ENCODE measurements around the gene PDE10A.

PDE10A gene

GRCh38 chr6:165678904-165679303 is 15.9 kb upstream of the PDE10A start:
- DNase-seq (ENCODE audit: extremely low read depth in 1 of 2, low read depth in 1 of 2): no peak

- DNase-seq (ENCODE audit: extremely low read depth in 1 of 2, low read depth in 1 of 2): no peak
These were observed 15.4 kb upstream of the PDE10A start for GRCh38 chr6:165678429-165678828.

DNA sequence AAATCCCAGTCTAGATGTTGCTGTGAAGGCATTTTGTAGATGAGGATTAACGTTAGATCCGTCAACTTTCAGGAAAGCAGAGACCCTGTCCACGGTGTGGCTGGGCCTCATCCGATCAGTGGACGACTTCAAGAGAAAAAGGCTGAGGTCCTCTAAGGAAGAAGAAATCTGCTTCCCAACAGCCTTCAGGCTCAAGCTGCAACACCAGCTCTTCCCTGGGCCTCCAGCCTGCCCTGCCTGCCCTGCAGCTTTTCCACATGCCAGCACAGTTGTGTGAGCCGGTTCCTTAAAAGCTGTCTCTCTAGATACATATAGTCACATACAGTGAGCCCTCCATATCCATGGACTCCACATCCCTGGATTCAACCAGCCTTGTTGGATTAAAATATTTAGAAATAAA is 14.1 kb upstream of the PDE10A start:
- no peak for DNase-seq (ENCODE audit: extremely low read depth in 1 of 2, low read depth in 1 of 2)

DNA sequence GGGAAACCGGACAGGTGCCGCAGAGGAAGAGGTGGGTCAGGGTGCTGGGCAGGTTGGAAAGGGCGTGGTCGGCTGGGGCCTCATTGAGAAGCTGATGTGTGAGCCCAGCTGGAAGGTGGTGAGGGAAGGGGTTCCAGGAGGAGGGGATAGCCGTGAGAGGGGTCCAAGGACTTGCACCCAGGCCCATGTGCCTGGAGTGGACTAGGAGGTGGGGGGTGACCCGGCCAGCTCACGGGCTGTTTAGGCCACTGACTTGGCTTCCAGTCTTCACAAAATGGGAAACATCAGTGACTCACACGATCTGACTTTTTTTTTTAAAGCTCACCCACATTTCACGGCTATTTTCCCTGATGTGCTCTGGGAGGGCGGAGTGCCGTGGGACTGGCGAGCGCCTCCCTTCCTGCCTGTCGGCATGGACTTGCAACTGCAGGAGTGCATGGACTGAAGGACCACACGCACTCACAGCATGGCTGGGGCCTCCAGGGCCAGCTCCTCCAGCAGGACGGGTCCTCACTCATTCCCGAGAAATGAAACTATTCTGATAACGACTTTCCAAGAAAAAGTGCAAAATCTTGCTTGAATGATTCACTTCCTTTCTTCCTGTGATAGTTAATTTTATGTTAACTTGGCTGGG is 13.5 kb upstream of the PDE10A start:
- no peak for DNase-seq (ENCODE audit: extremely low read depth in 1 of 2, low read depth in 1 of 2)

DNA sequence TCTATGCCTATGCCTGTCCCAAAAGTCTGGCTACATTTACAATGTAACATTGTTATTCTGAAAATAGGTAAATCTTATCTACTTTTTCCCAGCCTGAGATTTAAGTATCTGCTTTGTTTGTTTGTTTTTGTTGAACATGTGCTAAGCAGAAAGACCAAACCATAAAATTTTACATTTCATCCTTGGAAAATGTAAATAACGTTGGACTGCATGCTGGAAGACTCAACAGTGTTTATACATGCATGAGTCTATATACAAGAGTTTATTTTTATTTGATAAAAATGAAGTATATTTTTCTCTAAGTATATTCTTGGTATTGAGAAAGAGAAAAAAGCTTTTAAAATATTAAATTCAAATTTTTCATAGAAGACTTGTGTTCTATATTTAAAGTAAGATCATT is 12.1 kb upstream of the PDE10A start:
- no peak for DNase-seq (ENCODE audit: extremely low read depth in 1 of 2, low read depth in 1 of 2)

DNA sequence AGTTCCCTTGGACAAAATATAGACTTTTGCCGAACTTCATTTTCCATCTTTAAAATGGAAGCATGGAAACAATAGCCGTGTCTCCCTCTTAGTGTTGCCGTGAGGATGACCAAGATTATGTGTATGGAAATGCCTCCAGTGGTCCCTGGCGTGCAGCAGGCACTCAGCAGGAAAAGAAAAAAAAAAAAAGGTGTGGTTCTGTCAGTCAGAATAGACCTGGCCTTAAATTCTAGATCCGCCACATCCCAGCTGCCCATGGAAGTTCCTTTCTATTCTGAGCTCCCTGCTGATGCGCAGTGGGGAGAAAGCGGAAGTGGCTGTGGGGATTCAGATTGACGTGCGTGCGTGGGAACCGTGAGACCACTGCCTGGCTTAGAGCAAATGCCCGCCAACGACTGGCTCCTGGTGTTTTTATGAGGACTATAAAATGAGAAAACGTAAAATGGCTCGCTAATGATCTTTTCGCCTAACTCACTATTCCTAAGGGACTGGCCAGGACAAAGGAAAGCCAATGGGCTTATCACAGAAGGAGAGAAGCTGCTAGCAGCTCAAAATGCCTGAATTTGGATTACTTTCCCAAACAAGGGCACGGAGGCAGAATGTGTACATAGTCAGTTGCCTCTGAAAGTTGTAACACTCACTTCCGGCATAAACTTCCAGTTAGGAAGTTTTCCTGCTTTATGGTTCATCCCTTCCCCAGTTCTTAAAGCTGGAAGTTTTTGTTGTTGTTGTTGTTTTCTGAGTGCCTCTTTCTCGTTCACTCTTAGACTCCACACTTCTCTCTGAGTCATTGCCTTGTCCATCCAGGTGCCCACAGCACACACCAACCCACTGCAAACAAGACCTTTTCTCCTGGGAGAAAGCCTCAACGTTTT is 11.4 kb upstream of the PDE10A start:
- DNase-seq (ENCODE audit: extremely low read depth in 1 of 2, low read depth in 1 of 2): no peak

GRCh38 chr6:165671222-165671768 is 8.3 kb upstream of the PDE10A start:
- no peak for DNase-seq (ENCODE audit: extremely low read depth in 1 of 2, low read depth in 1 of 2)

DNA sequence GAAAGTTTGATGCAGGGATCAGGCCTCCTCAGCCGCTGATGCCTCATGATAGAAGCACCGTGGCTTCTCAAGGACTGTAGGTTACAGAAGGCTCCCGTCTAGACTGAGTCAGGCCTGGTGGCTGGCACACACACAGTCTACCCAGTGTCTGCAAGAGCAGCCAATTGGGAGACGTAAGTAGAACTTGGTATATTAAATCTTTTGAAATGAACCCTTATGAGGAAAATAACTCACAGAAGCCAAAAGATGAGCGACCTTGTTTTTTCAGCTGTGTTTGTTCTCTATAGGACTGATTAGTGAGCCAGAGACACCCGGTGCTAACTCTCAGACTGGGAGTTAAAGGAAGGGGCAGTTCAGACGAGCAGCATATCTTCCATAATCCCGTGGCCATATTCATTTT is 5.9 kb upstream of the PDE10A start:
- DNase-seq (ENCODE audit: extremely low read depth in 1 of 2, low read depth in 1 of 2): no peak

- no peak for DNase-seq (ENCODE audit: extremely low read depth in 1 of 2, low read depth in 1 of 2)
These were observed 2.3 kb upstream of the PDE10A start for GRCh38 chr6:165665384-165665672.

GRCh38 chr6:165664559-165665383 is 1.7 kb upstream of the PDE10A start:
- no peak for DNase-seq (ENCODE audit: extremely low read depth in 1 of 2, low read depth in 1 of 2)

- DNase-seq (ENCODE audit: extremely low read depth in 1 of 2, low read depth in 1 of 2): no peak
These were observed 906 bp upstream of the PDE10A start for GRCh38 chr6:165663736-165664558.

DNA sequence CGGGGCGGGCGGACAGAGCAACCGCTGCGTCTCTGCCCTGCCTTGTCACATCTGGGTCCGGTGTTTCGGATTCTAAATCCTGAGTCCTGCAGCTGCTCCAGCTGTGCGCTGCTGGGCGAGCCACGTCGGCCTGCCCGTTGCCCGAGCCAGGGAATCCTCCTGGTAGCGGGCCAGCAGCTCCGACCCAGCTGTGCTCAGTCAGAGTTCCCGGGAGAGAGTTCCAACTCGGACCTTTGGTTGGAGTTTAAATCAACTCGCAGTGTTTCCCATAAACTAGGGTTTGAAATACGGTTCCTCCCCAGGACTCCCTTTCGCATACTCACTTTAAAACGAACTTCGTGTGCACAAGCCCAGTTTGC is 315 bp upstream of the PDE10A start:
- no peak for DNase-seq (ENCODE audit: extremely low read depth in 1 of 2, low read depth in 1 of 2)

GRCh38 chr6:165662041-165662748 is 846 bp downstream of the PDE10A start:
- no peak for DNase-seq (ENCODE audit: extremely low read depth in 1 of 2, low read depth in 1 of 2)

- DNase-seq (ENCODE audit: extremely low read depth in 1 of 2, low read depth in 1 of 2): no peak
These were observed 1.4 kb downstream of the PDE10A start for GRCh38 chr6:165661664-165662025.

DNA sequence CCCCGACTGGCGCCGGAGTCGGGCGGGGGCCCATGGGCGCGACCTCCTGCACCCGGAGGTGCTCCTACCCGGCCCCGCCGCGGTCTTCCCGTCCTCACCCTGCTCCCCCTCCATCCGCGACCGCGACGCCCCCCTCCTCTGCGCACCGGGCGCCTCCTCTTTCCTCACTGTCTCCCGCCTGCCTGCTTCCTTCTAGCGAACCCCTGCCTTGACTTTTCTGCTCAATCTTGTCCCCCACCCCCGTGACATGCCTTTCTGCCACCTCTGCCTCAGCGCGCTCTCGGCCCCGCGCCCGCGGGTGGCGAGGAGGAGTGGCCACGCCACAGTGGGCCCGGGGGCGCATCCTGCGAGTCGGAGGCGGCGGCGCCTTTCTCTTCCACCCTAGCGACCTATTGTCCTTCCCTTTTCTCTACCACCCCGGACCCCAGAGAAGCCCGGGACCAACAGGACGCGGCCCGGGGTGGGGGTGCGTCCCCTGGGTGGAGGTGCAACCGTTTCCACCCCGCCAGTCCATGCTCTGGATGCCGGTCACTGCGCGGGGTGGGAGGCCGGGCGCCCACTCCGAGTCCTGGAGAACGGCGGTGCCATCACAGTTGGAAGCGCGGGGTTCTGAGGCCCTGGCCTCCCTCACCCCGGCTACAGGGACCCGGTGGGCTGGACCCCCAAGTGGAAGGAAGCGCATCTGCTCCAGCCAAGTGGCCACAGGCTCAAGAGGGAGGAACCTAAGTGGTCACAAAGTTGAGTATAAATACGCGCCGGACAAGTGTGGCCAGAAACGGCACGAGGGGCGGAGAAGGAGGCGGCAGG is 2.0 kb downstream of the PDE10A start:
- no peak for DNase-seq (ENCODE audit: extremely low read depth in 1 of 2, low read depth in 1 of 2)

- DNase-seq (ENCODE audit: extremely low read depth in 1 of 2, low read depth in 1 of 2): no peak
These were observed 2.8 kb downstream of the PDE10A start for GRCh38 chr6:165659945-165660856.

DNA sequence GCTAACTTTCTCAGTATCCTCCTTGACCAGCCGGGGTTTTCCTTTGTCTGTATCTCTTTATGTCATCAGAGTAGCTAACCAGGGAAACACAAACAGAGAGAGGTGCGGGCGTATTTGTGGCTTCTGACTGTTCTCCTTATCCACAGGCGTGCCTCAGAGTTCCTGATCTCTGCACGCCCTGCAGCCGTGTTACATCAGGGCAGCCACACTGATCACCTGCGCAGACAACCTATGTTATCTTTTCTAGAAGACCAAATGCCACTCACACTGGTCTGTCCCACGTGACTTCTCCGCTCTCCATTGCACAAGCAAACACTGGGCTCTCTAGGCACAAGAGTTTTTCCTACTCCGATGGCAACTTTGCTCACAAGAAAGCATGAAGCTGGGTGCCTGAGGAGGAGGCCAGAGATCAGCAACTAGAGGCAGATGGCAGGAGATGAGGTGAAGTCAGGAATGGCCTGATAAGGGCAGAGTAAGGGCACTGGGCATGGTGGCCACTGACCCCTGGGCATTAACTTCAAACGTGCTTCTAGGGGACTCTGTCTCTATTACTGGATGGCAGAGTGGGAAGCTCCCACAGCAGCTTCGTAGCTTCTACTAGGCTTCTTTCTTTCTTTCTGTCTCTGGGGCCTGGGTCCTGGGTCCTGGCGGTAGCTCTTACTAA is 4.5 kb downstream of the PDE10A start:
- DNase-seq (ENCODE audit: extremely low read depth in 1 of 2, low read depth in 1 of 2): no peak

DNA sequence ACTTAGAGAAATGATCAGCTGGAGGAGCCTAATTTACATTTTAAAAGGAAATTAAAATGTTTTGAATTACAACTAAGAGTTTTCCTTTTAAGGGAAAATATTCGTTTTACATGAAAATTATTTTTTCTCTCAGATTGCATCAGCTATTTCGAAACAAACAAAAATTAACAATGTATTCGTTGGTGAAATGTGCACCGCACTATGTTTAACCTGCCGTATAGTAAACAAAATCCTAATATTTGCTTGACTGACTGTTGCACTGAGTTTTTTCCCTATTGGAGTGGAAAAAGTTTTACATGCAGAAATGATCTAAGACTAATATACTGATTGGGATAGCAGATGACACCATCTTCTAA is 5.7 kb downstream of the PDE10A start:
- DNase-seq (ENCODE audit: extremely low read depth in 1 of 2, low read depth in 1 of 2): no peak

Data from stimulated activated CD8-positive, alpha-beta memory T cell treated with anti-CD3 and anti-CD28 coated beads, Interleukin-7, amount 100 ng/mL, for 48 hours (primary cell).